ENCODE results near the gene OGFR. TPM values are rescaled to one million over a fixed set of nuclear protein-coding genes. Genes with fewer than 3 reads are reported as not detected.

Gene OGFR
- total and polyA plus RNA-seq, 2 donors (not counting 3 experiments of a cell fraction or from before 2014, with no cell fraction given), result 30.8 to 44.0 TPM

DNA sequence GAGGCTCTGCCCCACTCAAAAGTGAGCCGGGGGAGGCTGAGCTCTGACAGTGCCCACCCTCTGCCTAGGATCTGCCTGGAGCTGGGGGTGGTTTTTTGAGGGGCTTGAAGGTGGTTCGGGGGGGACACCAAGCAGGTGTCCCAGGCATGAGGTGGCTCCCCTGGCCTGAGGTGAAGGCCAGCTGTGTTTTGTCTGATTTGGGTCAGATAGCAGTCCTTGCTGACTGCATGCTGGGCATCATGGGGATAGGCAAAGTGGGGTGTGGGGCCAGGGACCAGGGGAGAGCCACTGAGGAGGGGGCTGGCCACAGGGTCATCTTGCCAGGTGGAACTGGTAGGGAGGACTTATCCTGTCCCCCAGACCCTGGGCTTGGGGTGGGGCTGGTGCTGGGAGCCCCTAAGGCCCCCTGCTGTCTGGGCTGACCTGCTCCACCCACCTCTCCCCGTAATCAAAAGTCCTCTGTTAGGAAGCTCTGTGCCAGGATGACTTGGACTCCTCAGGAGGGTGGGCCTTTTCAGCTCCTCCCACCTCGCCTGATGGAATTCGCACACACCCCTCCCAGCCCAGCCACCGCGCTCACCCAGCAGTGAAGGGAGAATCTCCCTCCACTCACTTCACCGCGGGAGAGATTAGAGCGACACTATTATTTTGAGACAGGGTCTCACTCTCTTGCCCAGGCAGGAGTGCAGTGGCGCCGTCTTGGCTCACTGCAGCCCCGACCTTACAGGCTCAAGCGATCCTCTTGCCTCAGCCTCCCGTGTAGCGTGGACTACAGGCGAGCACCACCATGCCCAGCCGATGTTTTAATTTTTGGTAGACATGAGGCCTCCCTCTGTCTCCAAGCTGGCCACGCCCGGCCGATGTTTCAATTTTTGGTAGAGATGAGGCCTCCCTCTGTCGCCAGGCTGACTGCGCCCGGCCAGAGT, 10.7 kb downstream of the OGFR start:
- H3K27ac ChIP-seq (ENCODE audit: insufficient read depth, low read depth, low read length), result no peak overlapping the region
- CTCF ChIA-PET, result interaction anchor here (0.6 to 2.4 kb wide), 7 partner anchors 10 to 345 kb away, joined by 3 to 7 read pairs (median 3); partner anchors contain the start of gene OGFR
- H3K9me3 ChIP-seq (replicated peaks; ENCODE audit: control insufficient read depth, insufficient read depth, low read length), result no peaks in the 10 kb centered on the region
- intact Hi-C loops (cut with micrococcal nuclease) (no loop called here), dilution Hi-C loops (cut with MboI; ENCODE audit: extremely low pct_ligation_motif_present, low sequenced_read_pairs) (no loop called here)
- H3K36me3 ChIP-seq (ENCODE audit: control insufficient read depth in 2 of 2, extremely low read depth in 1 of 2, insufficient read depth in 2 of 2, low read length in 2 of 2), result peaks cover 0 to 18% of the 10 kb centered on the region in 2 experiments
- BruUV-seq (replicated peaks), result no TSS peak
- FAIRE-seq (peak; percentile 33), DNase-seq (ENCODE audit: low read depth, low spot score) (no peak)
- POLR2A ChIA-PET, result no interaction called here
- no peaks in the 10 kb centered on the region for H4K20me1 ChIP-seq (replicated peaks; ENCODE audit: control insufficient read depth, extremely low read depth, insufficient read depth, low read length)
- TF ChIP-seq JUN (IDR thresholded peaks at IDR 0.05; ENCODE audit: borderline replicate concordance, insufficient read depth, insufficient read length, low read depth), result no peak
- no peak for TF ChIP-seq GATA2 (IDR thresholded peaks at IDR 0.05; ENCODE audit: insufficient read depth, insufficient read length, low read depth, low read length)
- TF ChIP-seq, protein P1, sequence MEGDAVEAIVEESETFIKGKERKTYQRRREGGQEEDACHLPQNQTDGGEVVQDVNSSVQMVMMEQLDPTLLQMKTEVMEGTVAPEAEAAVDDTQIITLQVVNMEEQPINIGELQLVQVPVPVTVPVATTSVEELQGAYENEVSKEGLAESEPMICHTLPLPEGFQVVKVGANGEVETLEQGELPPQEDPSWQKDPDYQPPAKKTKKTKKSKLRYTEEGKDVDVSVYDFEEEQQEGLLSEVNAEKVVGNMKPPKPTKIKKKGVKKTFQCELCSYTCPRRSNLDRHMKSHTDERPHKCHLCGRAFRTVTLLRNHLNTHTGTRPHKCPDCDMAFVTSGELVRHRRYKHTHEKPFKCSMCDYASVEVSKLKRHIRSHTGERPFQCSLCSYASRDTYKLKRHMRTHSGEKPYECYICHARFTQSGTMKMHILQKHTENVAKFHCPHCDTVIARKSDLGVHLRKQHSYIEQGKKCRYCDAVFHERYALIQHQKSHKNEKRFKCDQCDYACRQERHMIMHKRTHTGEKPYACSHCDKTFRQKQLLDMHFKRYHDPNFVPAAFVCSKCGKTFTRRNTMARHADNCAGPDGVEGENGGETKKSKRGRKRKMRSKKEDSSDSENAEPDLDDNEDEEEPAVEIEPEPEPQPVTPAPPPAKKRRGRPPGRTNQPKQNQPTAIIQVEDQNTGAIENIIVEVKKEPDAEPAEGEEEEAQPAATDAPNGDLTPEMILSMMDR (IDR thresholded peaks at IDR 0.05; ENCODE audit: extremely low read depth in 1 of 2, insufficient read depth in 1 of 2, low read depth in 1 of 2, low read length in 2 of 2), result no peak
- TF ChIP-seq POLR2AphosphoS5 (IDR thresholded peaks at IDR 0.05; ENCODE audit: insufficient read depth, low read depth, low read length), result no peak
- no peak for TF ChIP-seq EZH2 (IDR thresholded peaks at IDR 0.05; ENCODE audit: borderline replicate concordance, low read depth, low read length, severe bottlenecking)
- TF ChIP-seq POLR2A (IDR thresholded peaks at IDR 0.05; ENCODE audit: low read depth, low read length), result no peak
- TF ChIP-seq, protein P2, sequence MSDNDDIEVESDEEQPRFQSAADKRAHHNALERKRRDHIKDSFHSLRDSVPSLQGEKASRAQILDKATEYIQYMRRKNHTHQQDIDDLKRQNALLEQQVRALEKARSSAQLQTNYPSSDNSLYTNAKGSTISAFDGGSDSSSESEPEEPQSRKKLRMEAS (IDR thresholded peaks at IDR 0.05; ENCODE audit: insufficient read depth, insufficient read length), result no peak
- no peak for TF ChIP-seq MYC (IDR thresholded peaks at IDR 0.05; ENCODE audit: low read depth, low read length)
- no peak for TF ChIP-seq FOS (IDR thresholded peaks at IDR 0.05; ENCODE audit: borderline replicate concordance, insufficient read depth, low read length)
- no peaks in the 10 kb centered on the region for H3K9me1 ChIP-seq (replicated peaks; ENCODE audit: control insufficient read depth, extremely low read depth, insufficient read depth, low read length)
- peaks cover 12 to 28% of the 10 kb centered on the region in 2 experiments for H3K27me3 ChIP-seq (ENCODE audit: control insufficient read depth in 2 of 2, insufficient read depth in 2 of 2, low read length in 2 of 2)
- H3K4me1 ChIP-seq (ENCODE audit: control insufficient read depth, extremely low read depth, insufficient read depth, low read length), result peaks cover 18% of the 10 kb centered on the region
- H3K4me3 ChIP-seq (replicated peaks in 1 of 3; ENCODE audit: insufficient read depth in 1 of 3, low read depth in 1 of 3, low read length in 3 of 3), result no peak overlapping the region
- H3K4me2 ChIP-seq (ENCODE audit: insufficient read depth, low read length), result no peak overlapping the region
- H3K9ac ChIP-seq (replicated peaks; ENCODE audit: extremely low read depth, insufficient read depth, low read length), result no peak overlapping the region
- H2AFZ ChIP-seq (ENCODE audit: low read depth, low read length), result no peak overlapping the region
- no peaks in the 10 kb centered on the region for H3K79me2 ChIP-seq (ENCODE audit: control insufficient read depth, insufficient read depth, low read length)
